Bone marrow (tissue), 2 donors: ENCODE data around the gene WASF2.

Source experiments
- DNase-seq, 2 donors: peaks; one replicate each; lab custom pipeline; 2025; lab: John Stamatoyannopoulos, UW

The WASF2 gene

GRCh38 chr1:27357281-27358037 is 132.5 kb downstream of the WASF2 start:
- DNase-seq: peak; percentile 29 to 57

GRCh38 chr1:27356619-27357280 is 133.2 kb downstream of the WASF2 start:
- no peak for DNase-seq

GRCh38 chr1:27356277-27356618 is 133.7 kb downstream of the WASF2 start:
- DNase-seq: no peak

- no peak for DNase-seq
These were observed 134.3 kb downstream of the WASF2 start for GRCh38 chr1:27355683-27356082.
